ENCODE data around the gene INPP5A.
A peak's percentile ranks its signal among the peaks of the same experiment; 100 is the strongest.

The INPP5A gene

DNA sequence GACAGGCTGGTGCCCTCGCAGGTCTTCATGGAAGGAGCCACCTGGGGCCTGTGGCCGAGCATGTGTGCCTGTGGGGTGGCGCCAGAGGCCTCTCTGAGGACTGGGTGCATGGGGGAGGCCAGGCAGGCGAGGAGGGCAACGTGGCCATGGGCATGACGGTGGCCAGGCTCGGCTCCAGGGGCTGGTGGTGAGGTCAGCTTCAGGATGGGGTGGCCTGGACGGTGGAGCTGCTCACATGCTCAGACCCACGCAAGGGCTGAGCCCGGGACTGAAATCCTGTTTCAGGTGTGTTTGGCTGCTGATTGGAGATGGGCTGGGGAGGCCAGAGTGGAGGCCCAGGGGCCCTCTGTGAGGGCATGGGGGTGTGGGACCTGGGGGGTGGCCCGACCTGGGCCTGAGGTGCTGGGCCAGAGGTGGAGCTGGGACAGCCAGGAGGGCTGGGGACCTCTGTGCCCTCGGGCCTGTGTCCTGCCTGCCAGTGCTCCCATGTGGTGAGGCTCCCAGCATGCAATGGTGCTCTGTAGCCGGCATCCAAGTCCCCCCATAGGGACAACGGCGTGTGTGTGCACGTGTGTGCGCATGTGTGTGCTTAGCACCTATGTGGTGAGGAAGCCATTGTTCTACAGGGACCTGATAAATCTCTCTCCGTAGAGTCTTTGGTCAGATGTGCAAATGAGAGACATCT, 71.1 kb downstream of the INPP5A start:
- no peak for DNase-seq (ENCODE audit: low read depth in 2 of 2, low spot score in 1 of 2)

DNA sequence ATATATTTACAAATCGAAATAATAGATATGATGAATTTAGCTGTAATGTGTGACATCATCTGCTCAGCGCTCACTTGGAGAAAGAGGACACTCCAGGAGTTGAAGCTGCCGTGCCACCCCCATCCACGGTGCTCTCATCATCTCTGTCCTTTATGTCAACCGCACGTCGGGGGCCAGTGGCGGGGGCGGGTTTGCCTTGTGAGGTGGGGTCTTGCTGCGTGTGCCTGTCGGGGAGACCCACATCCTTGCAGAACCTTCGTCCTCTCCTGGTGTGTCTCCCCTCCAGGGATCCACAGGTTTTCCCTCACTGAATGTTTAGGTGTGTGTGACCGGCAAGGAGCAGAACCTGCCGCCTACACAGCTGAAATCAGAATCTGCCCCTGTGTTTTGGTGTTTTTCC, 71.6 kb downstream of the INPP5A start:
- DNase-seq (ENCODE audit: low read depth in 2 of 2, low spot score in 1 of 2), result no peak

GRCh38 chr10:132610071-132610701, 72.6 kb downstream of the INPP5A start:
- DNase-seq (ENCODE audit: low read depth in 2 of 2, low spot score in 1 of 2), result no peak

GRCh38 chr10:132611026-132611910, 73.7 kb downstream of the INPP5A start:
- DNase-seq (ENCODE audit: low read depth in 2 of 2, low spot score in 1 of 2), result no peak

- no peak for DNase-seq (ENCODE audit: low read depth in 2 of 2, low spot score in 1 of 2)
Observed at GRCh38 chr10:132611986-132612385, 74.4 kb downstream of the INPP5A start.

DNA sequence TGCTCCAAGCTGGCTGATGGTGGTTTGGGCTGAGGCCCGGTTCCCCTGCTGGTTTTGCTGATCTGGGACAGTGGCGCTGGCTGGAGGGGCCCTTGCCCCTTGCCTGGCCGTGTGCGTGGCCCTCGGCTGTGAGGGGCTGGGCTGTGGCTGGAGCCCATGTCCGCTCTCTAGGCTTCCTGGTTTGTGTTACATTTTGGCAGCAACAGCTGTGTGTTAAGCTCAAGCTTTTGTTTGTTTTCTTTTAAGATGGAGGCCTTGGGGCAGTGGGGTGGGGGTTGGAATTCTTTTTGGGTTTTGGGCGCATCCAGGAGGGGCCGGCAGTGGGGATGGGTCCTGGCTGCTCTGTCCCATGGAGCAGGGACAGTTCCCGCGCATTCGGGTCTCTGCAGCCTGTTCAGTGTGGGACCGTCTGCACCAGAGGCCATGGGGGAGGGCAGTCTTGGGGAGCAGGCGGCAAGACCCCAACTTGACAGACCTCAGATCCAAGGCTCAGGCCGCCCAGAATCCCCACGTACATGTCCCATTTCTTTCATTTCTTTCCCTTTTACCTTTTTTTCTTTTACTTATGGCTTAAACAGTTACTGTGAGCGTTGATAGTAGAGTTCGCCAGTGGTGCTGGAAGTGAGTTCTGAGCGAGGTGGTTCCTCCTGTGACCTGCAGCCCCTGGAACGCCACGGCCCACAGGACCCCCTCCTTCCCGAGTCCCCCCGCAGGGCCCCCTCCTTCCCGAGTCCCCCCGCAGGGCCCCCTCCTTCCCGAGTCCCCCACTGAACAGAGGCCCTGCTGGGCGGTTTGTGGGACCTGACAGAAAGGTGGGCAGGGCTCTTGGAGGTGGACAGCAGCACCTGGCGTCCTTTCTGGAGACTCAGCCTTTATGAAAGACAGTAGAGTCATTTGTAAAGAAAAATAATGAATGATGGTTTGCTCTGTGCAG, 75.3 kb downstream of the INPP5A start:
- DNase-seq (ENCODE audit: low read depth in 2 of 2, low spot score in 1 of 2), result no peak

GRCh38 chr10:132613566-132614348, 76.2 kb downstream of the INPP5A start:
- DNase-seq (ENCODE audit: low read depth in 2 of 2, low spot score in 1 of 2), result no peak

- no peak for DNase-seq (ENCODE audit: low read depth in 2 of 2, low spot score in 1 of 2)
Observed at GRCh38 chr10:132614431-132615340, 77.1 kb downstream of the INPP5A start.

DNA sequence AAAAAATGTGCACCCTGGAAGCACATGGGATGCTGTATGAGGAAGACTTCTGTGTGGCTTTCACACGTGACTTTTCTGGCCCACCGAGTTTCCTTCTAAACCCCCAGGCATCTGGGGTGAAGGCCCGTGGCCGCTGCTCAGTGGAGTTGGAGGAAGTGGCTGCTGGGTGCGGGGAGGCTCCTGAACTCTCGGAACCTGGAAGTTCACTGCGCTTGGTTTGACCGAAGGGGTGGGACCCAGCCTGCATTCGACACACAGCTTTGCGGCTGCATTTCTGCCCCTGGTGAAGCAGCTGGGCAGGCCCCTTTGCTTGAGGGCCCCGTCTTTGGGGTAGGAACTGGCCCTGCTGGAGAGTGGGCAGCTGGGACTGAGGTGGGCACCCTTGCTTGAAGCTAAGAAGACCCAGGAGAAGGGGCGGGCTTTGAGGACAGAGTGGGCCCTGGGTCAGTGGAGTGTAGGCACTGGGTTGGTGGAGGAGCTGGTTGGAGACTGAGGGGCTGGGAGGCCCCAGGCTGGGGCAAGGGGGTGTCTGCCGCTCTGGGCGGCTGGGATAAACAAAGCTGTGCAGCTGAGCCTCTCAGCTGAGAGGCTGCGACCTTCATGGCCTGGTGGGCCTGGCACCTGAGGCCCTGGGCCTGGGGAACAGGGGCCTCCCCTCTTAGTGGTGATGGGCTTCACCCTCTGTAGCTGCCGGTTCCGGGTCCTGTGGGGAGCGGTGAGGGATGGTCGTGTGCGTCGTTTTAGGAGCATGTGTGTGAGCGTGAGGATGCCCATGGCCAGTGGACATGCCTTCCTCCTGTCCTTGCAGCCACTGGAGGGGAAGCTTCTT, 78.0 kb downstream of the INPP5A start:
- DNase-seq (ENCODE audit: low read depth in 2 of 2, low spot score in 1 of 2), result no peak

DNA sequence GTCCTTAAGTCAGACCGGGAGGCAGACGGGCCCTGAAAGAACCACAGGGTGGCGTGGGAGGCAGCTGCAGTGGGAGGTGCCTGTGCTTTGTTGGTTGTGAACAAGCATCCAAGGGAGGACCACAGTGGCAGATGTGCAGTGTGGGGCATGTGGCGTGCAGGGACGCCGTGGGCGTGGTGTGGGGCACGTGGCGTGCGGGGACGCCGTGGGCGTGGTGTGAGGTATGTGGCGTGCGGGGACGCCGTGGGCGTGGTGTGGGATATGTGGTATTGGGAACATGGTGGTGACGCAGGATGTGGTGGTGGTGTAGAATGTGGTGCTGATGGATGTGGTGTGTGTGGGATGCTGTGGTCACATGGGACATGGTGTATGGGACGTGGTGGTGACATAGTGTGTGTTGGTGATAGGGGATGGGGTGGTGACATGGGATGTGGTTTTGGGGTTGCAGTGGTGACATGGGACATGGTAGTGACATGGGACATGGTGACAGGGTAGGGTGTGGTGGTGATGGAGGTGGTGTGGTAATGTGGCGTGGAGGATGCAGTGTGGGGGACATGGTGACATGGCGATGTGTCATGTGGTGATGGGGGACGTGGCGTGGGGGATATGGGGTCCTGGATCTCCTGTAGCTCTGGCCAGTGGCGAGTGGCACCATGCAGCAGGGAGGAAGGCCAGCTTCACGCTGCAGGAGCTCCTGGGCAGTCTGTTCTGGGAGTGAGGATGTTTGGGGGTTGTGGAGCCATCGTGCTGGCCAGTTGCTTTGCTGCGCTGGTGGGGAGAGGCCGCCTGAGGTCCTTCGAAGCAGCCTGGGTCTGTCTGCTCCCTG, 78.8 kb downstream of the INPP5A start:
- peak; percentile 33 to 37 for DNase-seq (ENCODE audit: low read depth in 2 of 2, low spot score in 1 of 2)

DNA sequence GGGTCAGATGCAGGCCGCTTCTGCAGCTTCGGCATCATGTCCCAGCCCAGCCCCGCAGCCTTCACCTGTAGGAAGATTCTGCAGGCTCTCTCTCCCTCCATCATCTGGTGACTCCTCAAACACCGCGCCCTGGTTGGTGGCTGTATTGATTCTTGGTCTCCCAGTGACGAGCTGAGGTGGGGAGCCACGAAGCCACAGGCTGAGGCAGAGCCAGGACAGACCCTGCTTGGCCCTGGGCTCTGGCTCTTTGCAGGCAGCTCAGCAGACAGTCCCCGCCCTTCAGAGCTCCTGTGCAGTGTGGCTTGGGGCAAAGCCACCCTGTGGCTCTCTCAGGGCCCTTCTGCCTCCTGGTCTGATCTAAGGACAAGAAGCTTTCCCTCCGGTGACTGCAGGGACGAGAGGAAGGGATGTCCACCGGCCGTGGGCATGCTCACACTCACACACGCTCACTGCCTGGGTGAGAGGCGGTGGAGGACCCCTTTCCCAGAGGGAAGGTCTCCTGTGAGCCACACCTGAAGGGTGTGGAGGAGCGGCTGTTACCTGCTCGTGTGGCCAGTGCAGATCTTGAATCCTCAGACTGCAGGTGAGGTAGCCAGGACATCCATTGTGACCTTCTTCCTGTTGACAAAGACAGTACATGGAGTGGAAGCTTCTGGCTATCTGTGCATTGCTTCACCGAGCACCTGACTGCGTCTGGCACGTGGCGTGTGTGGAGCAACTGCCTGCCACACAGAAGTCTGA, 79.6 kb downstream of the INPP5A start:
- DNase-seq (ENCODE audit: low read depth in 2 of 2, low spot score in 1 of 2), result no peak

DNA sequence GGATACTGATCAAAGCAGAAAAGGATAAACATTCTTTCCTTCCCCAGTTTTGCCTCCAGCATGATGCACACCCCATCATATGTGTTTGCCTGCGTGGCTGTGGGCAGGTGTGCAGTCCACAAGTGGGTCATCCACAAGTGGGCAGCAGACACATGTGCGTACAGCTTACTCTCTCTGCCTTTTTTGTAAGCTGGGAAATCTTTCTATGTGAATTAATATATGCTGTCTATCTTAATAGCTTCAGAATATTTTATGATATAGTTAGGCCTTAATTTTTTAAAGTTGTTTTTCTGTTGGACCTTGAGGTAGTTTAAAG, 80.1 kb downstream of the INPP5A start:
- no peak for DNase-seq (ENCODE audit: low read depth in 2 of 2, low spot score in 1 of 2)

GRCh38 chr10:132618158-132618919, 80.8 kb downstream of the INPP5A start:
- no peak for DNase-seq (ENCODE audit: low read depth in 2 of 2, low spot score in 1 of 2)

- no peak for DNase-seq (ENCODE audit: low read depth in 2 of 2, low spot score in 1 of 2)
Observed at GRCh38 chr10:132619927-132620326, 82.3 kb downstream of the INPP5A start.

DNA sequence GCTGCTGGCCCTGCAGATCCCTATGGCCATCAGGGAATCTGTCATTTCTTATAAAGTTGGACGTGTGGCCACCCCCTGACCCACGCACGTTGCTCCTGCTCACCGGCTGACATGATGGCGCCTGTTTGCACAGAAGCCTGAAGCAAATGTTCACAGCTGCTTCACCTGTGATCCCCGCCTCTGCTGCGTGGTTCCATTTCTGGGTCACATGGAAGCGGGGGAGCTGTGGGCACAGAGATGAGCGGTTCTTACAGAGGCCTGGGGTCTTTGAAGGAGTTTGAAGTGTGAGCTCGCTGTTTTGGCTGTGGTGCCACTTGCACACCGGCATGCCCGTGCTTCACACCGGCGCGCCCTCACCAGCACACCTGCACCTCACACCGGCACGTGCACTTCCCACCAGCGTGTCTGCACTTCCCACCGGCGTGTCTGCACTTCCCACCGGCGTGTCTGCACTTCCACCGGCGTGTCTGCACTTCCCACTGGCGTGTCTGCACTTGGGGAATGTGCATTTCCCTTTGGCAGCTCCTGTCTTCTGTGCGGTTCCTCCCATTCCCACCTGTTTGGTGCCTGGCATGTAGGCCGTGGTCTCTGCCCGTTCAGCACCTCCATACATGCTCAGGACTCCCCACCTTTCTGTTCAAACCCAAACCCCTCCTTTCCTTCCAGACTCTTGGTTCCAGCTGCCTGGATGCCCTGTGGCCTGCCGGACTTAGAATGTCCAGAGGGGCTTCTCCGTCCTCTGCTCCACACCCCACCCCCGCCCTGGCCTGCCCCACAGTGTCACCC, 86.7 kb downstream of the INPP5A start:
- no peak for DNase-seq (ENCODE audit: low read depth in 2 of 2, low spot score in 1 of 2)

All from stimulated activated CD8-positive, alpha-beta memory T cell treated with anti-CD3 and anti-CD28 coated beads, Interleukin-4, amount 100 ng/mL, for 4 hours (primary cell).